ENCODE results near the gene PMCH. TPM values are rescaled to one million over a fixed set of nuclear protein-coding genes. Genes with fewer than 3 reads are reported as not detected.
"Not testable (repeated sequence)": the region's sequence is repeated elsewhere in the genome, so short reads cannot be mapped to it uniquely, and the experiment has no call there.

Gene PMCH
- total RNA-seq, 1 donor from 2014 or later: not detected

GRCh38 chr12:102155206-102155605 is 42.4 kb downstream of the PMCH start:
- DNase-seq (ENCODE audit: low spot score); intact Hi-C loops (cut with DNase I): not testable (repeated sequence)

GRCh38 chr12:102147062-102147587 is 50.5 kb downstream of the PMCH start:
- intact Hi-C loops (cut with DNase I); DNase-seq (ENCODE audit: low spot score): not testable (repeated sequence)

Other genes with a start within 250 kb of the PMCH start
- 38.5 TPM for gene WASHC3, start 135.8 kb downstream of the PMCH start, total RNA-seq
- 16.0 TPM for gene NUP37, start 77.7 kb downstream of the PMCH start, total RNA-seq
- gene PARPBP, start 77.7 kb downstream of the PMCH start, total RNA-seq: 0.51 TPM

Data from cardiac septum (tissue), 1 donor.